ENCODE results near the gene DCAF10. TPM values are rescaled to one million over a fixed set of nuclear protein-coding genes. Genes with fewer than 3 reads are reported as not detected.

The DCAF10 gene
- total RNA-seq (2022; extraction: Qiagen RNA extraction), result 12.2 to 15.0 TPM (median 12.8 TPM) in 5 replicates

GRCh38 chr9:37800631-37801286 lies at the start of gene DCAF10:
TSS of gene DCAF10 (plus strand) at chr9:37800797. CDS start at chr9:37800867, 70 bp downstream.

GRCh38 chr9:37753489-37754190 lies 47.0 kb upstream of the DCAF10 start, which contains the start of gene TRMT10B:
TSS of gene TRMT10B (plus strand) at chr9:37753805. CDS start at chr9:37761932, 8,127 bp downstream.

GRCh38 chr9:37784616-37785483 lies 15.7 kb upstream of the DCAF10 start, which contains the start of gene EXOSC3:
TSS of gene EXOSC3 (minus strand) at chr9:37785064. CDS start at chr9:37785044, 20 bp downstream.

GRCh38 chr9:37903647-37904444 lies 103.2 kb downstream of the DCAF10 start, which contains the start of gene SLC25A51:
TSS of gene SLC25A51 (minus strand) at chr9:37904127. CDS start at chr9:37888550, 15,577 bp downstream.

Other genes starting within 250 kb of the DCAF10 start
- 6.0 to 8.0 TPM (median 7.2 TPM) in 5 replicates for gene FBXO10, start 224.4 kb upstream of the DCAF10 start, total RNA-seq (2022; extraction: Qiagen RNA extraction)
- 301 to 345 TPM (median 322 TPM) in 5 replicates for gene TOMM5, start 208.2 kb upstream of the DCAF10 start, total RNA-seq (2022; extraction: Qiagen RNA extraction)
- gene FRMPD1, start 149.8 kb upstream of the DCAF10 start, total RNA-seq (2022; extraction: Qiagen RNA extraction), result 0.03 to 0.07 TPM (median 0.06 TPM) in 5 replicates
- 4.6 to 5.8 TPM (median 5.3 TPM) in 5 replicates for gene TRMT10B, start 47.0 kb upstream of the DCAF10 start, total RNA-seq (2022; extraction: Qiagen RNA extraction)
- gene EXOSC3, start 15.7 kb upstream of the DCAF10 start, total RNA-seq (2022; extraction: Qiagen RNA extraction), result 71.9 to 82.6 TPM (median 80.3 TPM) in 5 replicates
- 19.8 to 25.5 TPM (median 23.9 TPM) in 5 replicates for gene SLC25A51, start 103.3 kb downstream of the DCAF10 start, total RNA-seq (2022; extraction: Qiagen RNA extraction)

All from A549 treated with dexamethasone at 1 μM for 4 hours (cell line).